Lower lobe of right lung (tissue), 2 donors: Measurements from ENCODE around the gene FXYD7. TPM values are rescaled to one million over a fixed set of nuclear protein-coding genes. Genes with fewer than 3 reads are reported as not detected.

Experiments used
- ATAC-seq, 2 donors: fragments of 200-7000 bp; cut with Tn5 transposase; one replicate each; pipeline ENCODE4 v1.9.1; 2020 to 2022; ENCODE audit warnings: mild to moderate bottlenecking in 2 of 2, moderate library complexity in 2 of 2
- DNase-seq: peaks from one replicate; pipeline ENCODE4 v3.0.0-alpha.2; 2020
- H3K27ac ChIP-seq: fragments of 200-600 bp; one replicate; pipeline ENCODE4 v1.8.0; 2022
- H3K27me3 ChIP-seq: fragments of 200-600 bp; one replicate; pipeline ENCODE4 v1.8.0; 2022; ENCODE audit warnings: low read depth
- H3K36me3 ChIP-seq: fragments of 200-600 bp; one replicate; pipeline ENCODE4 v1.8.0; 2022; ENCODE audit warnings: mild to moderate bottlenecking
- H3K4me1 ChIP-seq: fragments of 200-600 bp; one replicate; pipeline ENCODE4 v1.8.0; 2022
- H3K4me3 ChIP-seq: fragments of 200-600 bp; one replicate; pipeline ENCODE4 v1.8.0; 2022; ENCODE audit warnings: mild to moderate bottlenecking
- H3K9me3 ChIP-seq: fragments of 200-600 bp; one replicate; pipeline ENCODE4 v1.8.0; 2022
- CTCF ChIP-seq: fragments of 200-600 bp; IDR thresholded peaks from one replicate; pipeline ENCODE4 v1.8.0; 2022; ENCODE audit warnings: antibody characterized with exemption, mild to moderate bottlenecking
- intact Hi-C: fragments of 100-400 bp; cut with DNase I; formaldehyde crosslinking; loops from one replicate; pipeline ENCODE4 v1.11.0; 2022
- total RNA-seq: library from RNA; stranded (reverse); fragmentation: NEBNext Ultra II Directional; extraction: Animal tissue kit (Norgen Biotek cat#: 25700); gene quantifications from one replicate; pipeline ENCODE4 v1.2.1, GENCODE V29; 2021
- donor health status: DM: no; HTN: yes; CAD: no; lungs with severe emphysema.

The FXYD7 gene
- total RNA-seq, 1 donor from 2014 or later, result not detected

DNA sequence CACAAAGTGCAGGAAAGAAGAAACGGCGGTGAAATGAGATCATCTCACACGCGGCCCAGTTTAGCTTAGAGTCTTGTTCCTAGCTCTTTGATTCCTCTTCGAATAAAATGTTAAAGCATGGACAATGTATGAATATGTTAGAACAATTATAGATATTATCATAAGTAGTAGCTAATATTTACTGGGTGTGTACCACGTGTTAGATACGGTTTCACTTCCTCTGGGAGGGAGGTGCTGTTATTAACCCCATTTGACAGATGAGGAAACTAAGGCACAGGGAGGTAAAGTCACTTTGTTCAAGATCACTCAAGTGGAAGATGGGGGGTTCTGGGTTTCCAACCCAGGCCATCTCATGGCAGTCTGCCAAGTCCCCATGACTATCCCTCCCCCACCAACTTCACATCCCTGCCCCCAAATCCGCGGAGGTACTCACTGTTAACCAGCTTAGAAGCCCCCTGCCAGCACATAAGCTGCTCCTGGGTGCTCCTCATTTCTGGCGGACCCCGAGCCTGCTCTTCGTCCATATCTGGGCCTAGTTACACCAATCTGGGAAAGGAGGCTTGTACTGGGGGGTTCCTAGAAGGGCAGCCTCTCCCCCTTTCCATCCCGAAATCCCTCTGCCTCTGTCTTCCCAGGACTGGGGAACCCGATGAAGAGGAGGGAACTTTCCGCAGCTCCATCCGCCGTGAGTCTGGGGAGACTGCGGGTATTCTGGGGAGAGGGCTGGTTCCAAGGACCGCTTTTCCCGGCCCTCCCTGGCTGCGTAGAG lies 1.0 kb upstream of the FXYD7 start:
- Histone ChIP-seq H3K4me3 (peak overlapping the region; percentile 29), H3K9me3 (no peaks in the 10 kb centered on the region), H3K4me1 (peaks cover 23% of the 10 kb centered on the region), H3K27ac (no peak overlapping the region), H3K36me3 (no peaks in the 10 kb centered on the region), H3K27me3 (peaks cover 18% of the 10 kb centered on the region)
- ATAC-seq (no peak), DNase-seq (no peak)
- intact Hi-C loops, result no loop called here
- TF ChIP-seq CTCF, result no peak

DNA sequence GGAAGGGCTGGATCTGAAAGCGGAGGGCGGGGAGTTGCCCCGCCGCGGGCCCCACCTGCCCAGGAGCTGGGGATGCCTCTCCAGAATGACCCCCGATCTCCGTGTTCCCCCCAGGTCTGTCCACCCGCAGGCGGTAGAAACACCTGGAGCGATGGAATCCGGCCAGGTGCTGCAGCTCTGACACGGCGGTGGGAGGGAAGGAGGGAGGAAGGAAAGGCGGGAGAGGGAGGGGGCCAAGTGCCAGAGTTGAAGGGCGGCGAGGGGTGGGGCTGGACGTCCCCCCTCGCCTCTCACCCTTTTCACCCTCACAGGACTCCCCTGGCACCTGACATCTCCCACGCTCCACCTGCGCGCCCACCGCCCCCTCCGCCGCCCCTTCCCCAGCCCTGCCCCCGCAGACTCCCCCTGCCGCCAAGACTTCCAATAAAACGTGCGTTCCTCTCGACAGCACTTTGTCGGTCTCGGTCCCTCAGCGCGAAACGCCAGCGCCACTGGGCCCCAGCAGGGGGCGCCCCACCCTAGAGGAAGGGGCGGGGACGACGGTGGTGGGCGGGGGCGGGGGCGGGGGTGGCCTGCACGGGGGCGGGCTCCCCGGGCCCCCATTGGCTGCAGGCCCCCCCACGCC lies 337 bp upstream of the FXYD7 start:
- Histone ChIP-seq H3K27ac (no peak overlapping the region), H3K36me3 (no peaks in the 10 kb centered on the region)
- TF ChIP-seq CTCF, result peak; percentile 60

GRCh38 chr19:35143818-35144217 lies 763 bp downstream of the FXYD7 start:
- no peaks in the 10 kb centered on the region for H3K36me3 ChIP-seq
- no peak for TF ChIP-seq CTCF
- H3K9me3 ChIP-seq, result no peaks in the 10 kb centered on the region
- no peak for DNase-seq
- no peak for ATAC-seq
- no peak overlapping the region for H3K4me3 ChIP-seq
- peaks cover 23% of the 10 kb centered on the region for H3K4me1 ChIP-seq
- intact Hi-C loops, result no loop called here
- H3K27me3 ChIP-seq, result peaks cover 18% of the 10 kb centered on the region
- no peak overlapping the region for H3K27ac ChIP-seq

More for the DNA sequence above, 337 bp upstream of the FXYD7 start:
- intact Hi-C loops, result no loop called here
- peaks cover 18% of the 10 kb centered on the region for H3K27me3 ChIP-seq
- H3K4me1 ChIP-seq, result peaks cover 23% of the 10 kb centered on the region
- DNase-seq, result no peak
- H3K9me3 ChIP-seq, result no peaks in the 10 kb centered on the region
- peak; percentile 25 to 52 for ATAC-seq
- H3K4me3 ChIP-seq, result peak overlapping the region; percentile 19

DNA sequence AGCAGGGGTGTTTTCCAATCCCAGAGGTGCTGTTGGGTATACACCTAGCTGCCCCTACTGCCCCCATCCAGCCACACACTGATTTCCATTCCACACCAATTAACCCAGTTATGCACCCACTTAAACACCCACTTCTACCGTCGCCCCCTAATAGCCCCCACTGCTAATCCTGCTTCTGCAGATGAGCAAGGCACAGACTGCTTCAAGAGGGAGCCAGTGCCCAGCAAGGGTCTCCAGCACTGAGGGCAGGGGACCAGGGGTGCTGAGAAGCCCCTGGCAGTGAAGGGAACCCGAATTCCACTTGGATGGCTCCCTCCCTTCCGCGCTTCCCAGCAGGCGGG lies 1.2 kb downstream of the FXYD7 start:
- intact Hi-C loops, result no loop called here
- ATAC-seq, result no peak
- no peaks in the 10 kb centered on the region for H3K36me3 ChIP-seq
- H3K4me1 ChIP-seq, result peaks cover 23% of the 10 kb centered on the region
- no peaks in the 10 kb centered on the region for H3K9me3 ChIP-seq
- no peak for DNase-seq
- no peak overlapping the region for H3K27ac ChIP-seq
- TF ChIP-seq CTCF, result no peak
- H3K4me3 ChIP-seq, result no peak overlapping the region
- peaks cover 18% of the 10 kb centered on the region for H3K27me3 ChIP-seq

DNA sequence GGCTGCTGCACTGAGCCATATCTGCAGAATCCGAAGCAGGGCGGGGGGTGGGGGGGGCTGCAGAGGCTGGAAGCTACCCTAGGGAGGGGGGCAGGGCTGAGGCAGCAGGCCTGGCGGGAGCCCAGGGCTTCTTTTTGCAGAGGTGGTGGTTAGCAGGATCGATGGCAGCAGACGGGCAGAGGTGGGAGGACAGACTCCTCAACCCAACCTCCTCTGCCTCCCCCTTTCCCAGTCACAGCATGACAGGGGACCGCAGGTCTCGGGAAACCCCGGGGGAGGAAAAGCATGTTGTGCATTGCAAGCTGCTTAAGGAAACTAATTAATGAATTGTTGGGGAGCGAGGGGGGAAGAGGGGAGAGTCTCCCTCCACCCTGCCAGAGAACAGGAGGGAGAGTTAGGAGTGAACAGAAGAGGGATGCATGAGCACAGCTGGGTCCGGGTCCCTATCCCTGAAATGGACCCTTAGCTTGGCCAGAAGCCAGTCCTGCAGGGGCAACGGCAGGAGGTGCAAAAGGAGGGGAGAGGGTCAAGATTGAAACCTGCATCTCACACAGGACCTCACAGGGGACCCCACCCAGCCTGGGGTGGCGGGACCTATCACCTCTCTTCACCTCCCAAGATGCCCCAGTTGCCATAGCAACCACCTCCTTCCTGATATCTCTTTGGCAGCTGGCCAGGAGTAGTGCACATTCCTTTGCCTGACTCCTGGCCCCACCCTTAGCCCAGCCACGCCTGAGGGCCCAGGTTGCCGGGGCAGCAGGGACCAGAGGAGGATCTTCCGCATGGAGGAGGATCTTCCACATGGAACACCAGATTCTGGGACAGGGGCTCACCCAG lies 1.8 kb downstream of the FXYD7 start:
- H3K27me3 ChIP-seq, result peaks cover 18% of the 10 kb centered on the region
- DNase-seq, result no peak

More for the DNA sequence above, 1.8 kb downstream of the FXYD7 start:
- no peak overlapping the region for H3K4me3 ChIP-seq
- no peaks in the 10 kb centered on the region for H3K36me3 ChIP-seq
- H3K9me3 ChIP-seq, result no peaks in the 10 kb centered on the region
- H3K4me1 ChIP-seq, result peaks cover 23% of the 10 kb centered on the region
- no peak for ATAC-seq
- no peak overlapping the region for H3K27ac ChIP-seq
- intact Hi-C loops, result no loop called here
- TF ChIP-seq CTCF, result no peak
